Astrocyte (in vitro differentiated cells and primary cell): ENCODE data around the gene GNAO1. TPM values are rescaled to one million over a fixed set of nuclear protein-coding genes. Genes with fewer than 3 reads are reported as not detected.

Experiments used
- DNase-seq: peaks from one replicate; pipeline ENCODE4 v3.0.0-alpha.2; 2010; ENCODE audit warnings: low read depth
- FAIRE-seq: peaks from 2 replicates; lab custom pipeline; 2011; peaks lifted over from hg19 to GRCh38; lab: Jason Lieb, UNC
- H2AFZ ChIP-seq: 2 replicates; pipeline ENCODE4 v1.6.0; 2012; ENCODE audit warnings: low read depth, low read length, inconsistent platforms
- H3K27ac ChIP-seq: 2 replicates; pipeline ENCODE4 v1.5.1; 2011; ENCODE audit warnings: low read depth, low read length, inconsistent platforms
- H3K27me3 ChIP-seq: 2 replicates; pipeline ENCODE4 v1.6.0; 2011; ENCODE audit warnings: low read length, inconsistent platforms; ENCODE audit not compliant: insufficient read depth
- H3K36me3 ChIP-seq: 2 replicates; pipeline ENCODE4 v1.5.1; 2011; ENCODE audit warnings: low read length, inconsistent platforms; ENCODE audit not compliant: insufficient read depth
- H3K4me1 ChIP-seq: 2 replicates; pipeline ENCODE4 v1.5.1; 2011; ENCODE audit warnings: low read length, inconsistent platforms; ENCODE audit not compliant: insufficient read depth
- H3K4me2 ChIP-seq: 2 replicates; pipeline ENCODE4 v1.6.0; 2012; ENCODE audit warnings: low read length, inconsistent platforms
- H3K4me3 ChIP-seq: 2 replicates; pipeline ENCODE4 v1.5.1; 2011; ENCODE audit warnings: low read depth, mild to moderate bottlenecking, low read length, inconsistent platforms; ENCODE audit not compliant: insufficient read depth
- H3K79me2 ChIP-seq: 2 replicates; pipeline ENCODE4 v1.6.0; 2012; ENCODE audit warnings: mild to moderate bottlenecking, low read length, inconsistent platforms; ENCODE audit not compliant: insufficient read depth
- H3K9ac ChIP-seq: 2 replicates; pipeline ENCODE4 v1.6.0; 2012; ENCODE audit warnings: mild to moderate bottlenecking, low read length, inconsistent platforms
- H3K9me3 ChIP-seq: 2 replicates; pipeline ENCODE4 v1.5.1; 2012; ENCODE audit warnings: low read depth, mild to moderate bottlenecking, low read length, inconsistent platforms; ENCODE audit not compliant: insufficient read depth
- H4K20me1 ChIP-seq: 2 replicates; pipeline ENCODE4 v1.6.0; 2012; ENCODE audit warnings: low read length, inconsistent platforms; ENCODE audit not compliant: insufficient read depth
- H3K27ac Mint-ChIP-seq: one replicate; pipeline ENCODE4 v1.8.0; 2021; ENCODE audit warnings: mild to moderate bottlenecking, mixed read lengths; ENCODE audit not compliant: unreplicated experiment
- H3K27me3 Mint-ChIP-seq: one replicate; pipeline ENCODE4 v1.8.0; 2021; ENCODE audit warnings: low read depth, mixed read lengths; ENCODE audit not compliant: unreplicated experiment
- H3K36me3 Mint-ChIP-seq: one replicate; pipeline ENCODE4 v1.8.0; 2021; ENCODE audit warnings: low read depth, mixed read lengths; ENCODE audit not compliant: unreplicated experiment
- H3K4me1 Mint-ChIP-seq: one replicate; pipeline ENCODE4 v1.8.0; 2021; ENCODE audit warnings: low read depth, mixed read lengths; ENCODE audit not compliant: unreplicated experiment
- H3K4me3 Mint-ChIP-seq: one replicate; pipeline ENCODE4 v1.8.0; 2021; ENCODE audit warnings: mild to moderate bottlenecking, moderate library complexity, mixed read lengths; ENCODE audit not compliant: unreplicated experiment
- H3K9me3 Mint-ChIP-seq: one replicate; pipeline ENCODE4 v1.8.0; 2021; ENCODE audit warnings: mild to moderate bottlenecking, mixed read lengths; ENCODE audit not compliant: unreplicated experiment
- EZH2 ChIP-seq: IDR thresholded peaks from 2 replicates; pipeline ENCODE4 v1.6.1; 2012; ENCODE audit warnings: mild to moderate bottlenecking, low read length, inconsistent platforms; ENCODE audit not compliant: insufficient read depth
- total RNA-seq: library from RNA; stranded (reverse); gene quantifications from 2 replicates; pipeline ENCODE4 v1.2.1, GENCODE V29; 2021
- TF ChIP-seq, protein P1 (sequence below): IDR thresholded peaks from 2 replicates; pipeline ENCODE4 v1.5.1; 2011; ENCODE audit warnings: low read depth, mild to moderate bottlenecking, inconsistent platforms, low read length, moderate library complexity; ENCODE audit not compliant: insufficient read depth

Gene GNAO1
- total RNA-seq, 1 donor from 2014 or later = 1.7 TPM

DNA sequence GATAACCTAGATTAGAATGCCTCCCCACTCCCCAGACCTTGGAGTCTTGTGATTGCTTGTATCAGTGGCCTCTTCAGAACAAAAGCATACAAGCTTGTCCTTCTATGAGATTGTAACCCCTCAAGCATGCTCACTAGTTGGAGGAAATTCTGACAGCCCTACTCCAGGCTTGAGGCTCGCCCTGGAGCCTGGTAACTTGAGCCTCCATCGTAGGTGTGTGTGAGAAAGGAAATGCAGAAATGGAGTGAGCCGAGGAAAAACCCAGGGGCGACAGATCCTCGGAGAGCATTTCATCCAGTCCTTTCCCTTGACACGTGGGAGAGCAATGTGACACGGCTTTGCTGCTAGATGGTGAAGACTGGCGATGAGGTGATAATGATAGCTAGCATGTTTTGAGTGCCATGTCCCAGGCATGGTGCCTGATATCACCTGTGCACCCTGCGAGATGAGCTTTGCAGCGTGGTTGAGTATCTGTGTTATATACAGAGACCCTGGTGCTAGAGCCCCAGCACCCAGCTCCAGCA lies 31.2 kb downstream of the GNAO1 start:
- Mint-ChIP-seq H3K36me3 (no peaks in the 10 kb centered on the region), H3K4me1 (no peaks in the 10 kb centered on the region), H3K27ac (no peak overlapping the region), H3K27me3 (peaks cover 35% of the 10 kb centered on the region), H3K9me3 (peaks cover 2% of the 10 kb centered on the region), H3K4me3 (no peak overlapping the region)
- no peak overlapping the region for H3K4me2 ChIP-seq
- TF ChIP-seq EZH2 = no peak
- TF ChIP-seq, protein P1, sequence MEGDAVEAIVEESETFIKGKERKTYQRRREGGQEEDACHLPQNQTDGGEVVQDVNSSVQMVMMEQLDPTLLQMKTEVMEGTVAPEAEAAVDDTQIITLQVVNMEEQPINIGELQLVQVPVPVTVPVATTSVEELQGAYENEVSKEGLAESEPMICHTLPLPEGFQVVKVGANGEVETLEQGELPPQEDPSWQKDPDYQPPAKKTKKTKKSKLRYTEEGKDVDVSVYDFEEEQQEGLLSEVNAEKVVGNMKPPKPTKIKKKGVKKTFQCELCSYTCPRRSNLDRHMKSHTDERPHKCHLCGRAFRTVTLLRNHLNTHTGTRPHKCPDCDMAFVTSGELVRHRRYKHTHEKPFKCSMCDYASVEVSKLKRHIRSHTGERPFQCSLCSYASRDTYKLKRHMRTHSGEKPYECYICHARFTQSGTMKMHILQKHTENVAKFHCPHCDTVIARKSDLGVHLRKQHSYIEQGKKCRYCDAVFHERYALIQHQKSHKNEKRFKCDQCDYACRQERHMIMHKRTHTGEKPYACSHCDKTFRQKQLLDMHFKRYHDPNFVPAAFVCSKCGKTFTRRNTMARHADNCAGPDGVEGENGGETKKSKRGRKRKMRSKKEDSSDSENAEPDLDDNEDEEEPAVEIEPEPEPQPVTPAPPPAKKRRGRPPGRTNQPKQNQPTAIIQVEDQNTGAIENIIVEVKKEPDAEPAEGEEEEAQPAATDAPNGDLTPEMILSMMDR = no peak
- H4K20me1 ChIP-seq = no peaks in the 10 kb centered on the region
- no peaks in the 10 kb centered on the region for H3K4me1 ChIP-seq
- DNase-seq (no peak), FAIRE-seq (no peak)
- H3K9me3 ChIP-seq = no peaks in the 10 kb centered on the region
- no peaks in the 10 kb centered on the region for H3K79me2 ChIP-seq
- no peak overlapping the region for H3K4me3 ChIP-seq
- H3K27ac ChIP-seq = no peak overlapping the region
- H3K27me3 ChIP-seq = no peaks in the 10 kb centered on the region
- no peak overlapping the region for H3K9ac ChIP-seq
- no peaks in the 10 kb centered on the region for H3K36me3 ChIP-seq
- no peak overlapping the region for H2AFZ ChIP-seq

DNA sequence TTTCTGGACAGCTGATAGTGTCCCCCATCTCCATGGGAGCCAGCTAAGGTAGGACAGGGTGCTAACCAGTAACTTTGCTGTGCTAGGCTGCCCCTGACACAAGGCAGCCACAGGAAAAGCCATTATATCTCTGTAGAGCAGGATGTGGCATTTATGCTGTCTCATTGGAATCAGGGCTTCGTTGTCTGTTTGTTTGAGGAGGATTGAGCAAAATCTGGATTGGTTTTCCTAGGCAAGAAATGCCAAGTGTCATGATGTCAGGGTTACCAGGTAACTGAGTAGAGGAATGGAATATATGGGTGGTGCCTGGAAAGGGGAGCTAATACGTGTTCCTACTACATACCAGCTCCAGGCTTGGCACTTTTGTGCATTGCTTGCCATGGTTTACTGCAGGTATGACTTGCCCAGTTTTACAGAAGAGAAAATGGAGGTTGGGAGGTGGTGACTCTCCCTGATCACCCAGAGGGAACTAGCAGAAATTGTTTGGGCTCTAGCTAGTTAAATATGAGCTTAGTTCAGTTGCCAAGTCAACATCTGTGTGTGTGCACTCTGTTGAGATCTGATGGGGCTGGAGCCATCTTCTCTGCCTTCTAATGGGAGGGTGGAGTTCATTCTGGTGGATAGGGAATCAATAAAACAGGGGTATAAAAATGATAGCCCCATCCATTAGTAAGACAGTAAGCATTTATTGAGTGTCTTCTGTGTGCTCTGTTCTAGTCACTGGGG lies 33.9 kb downstream of the GNAO1 start:
- Mint-ChIP-seq H3K4me3 (no peak overlapping the region), H3K4me1 (no peaks in the 10 kb centered on the region), H3K36me3 (no peaks in the 10 kb centered on the region), H3K9me3 (peaks cover 2% of the 10 kb centered on the region), H3K27ac (no peak overlapping the region), H3K27me3 (peaks cover 32% of the 10 kb centered on the region)
- Histone ChIP-seq H3K9me3 (no peaks in the 10 kb centered on the region), H3K4me2 (no peak overlapping the region), H3K36me3 (no peaks in the 10 kb centered on the region), H3K79me2 (no peaks in the 10 kb centered on the region), H3K27ac (no peak overlapping the region), H3K27me3 (no peaks in the 10 kb centered on the region), H4K20me1 (no peaks in the 10 kb centered on the region), H2AFZ (no peak overlapping the region), H3K4me3 (no peak overlapping the region), H3K9ac (no peak overlapping the region), H3K4me1 (no peaks in the 10 kb centered on the region)
- no peak for TF ChIP-seq EZH2
- TF ChIP-seq, protein P1 = no peak
- DNase-seq = no peak
- no peak for FAIRE-seq

DNA sequence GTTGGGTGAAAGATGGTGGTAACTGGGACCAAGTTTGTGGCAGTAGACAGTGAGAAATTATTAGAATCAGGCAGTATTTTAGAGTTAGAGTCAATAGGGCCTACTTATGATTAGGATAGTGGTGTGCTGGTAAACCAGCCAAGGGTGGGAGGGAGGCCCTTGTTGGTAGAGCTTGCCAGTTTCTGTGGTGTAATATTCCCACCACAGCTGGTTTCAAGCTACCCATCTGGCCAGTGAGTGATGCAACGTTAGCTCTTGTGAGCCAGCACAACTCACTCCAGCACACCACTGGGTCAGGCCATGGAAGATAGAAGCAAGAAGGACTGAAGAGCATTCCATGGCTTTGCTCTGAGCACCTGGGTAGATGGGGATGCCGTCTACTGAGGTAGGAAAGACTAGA lies 34.9 kb downstream of the GNAO1 start:
- H3K36me3 Mint-ChIP-seq = no peaks in the 10 kb centered on the region
- no peak overlapping the region for H3K4me2 ChIP-seq
- H3K9me3 Mint-ChIP-seq = peaks cover 2% of the 10 kb centered on the region
- no peaks in the 10 kb centered on the region for H3K36me3 ChIP-seq
- no peak for DNase-seq
- H3K4me1 Mint-ChIP-seq = no peaks in the 10 kb centered on the region
- H3K9ac ChIP-seq = no peak overlapping the region
- peaks cover 35% of the 10 kb centered on the region for H3K27me3 Mint-ChIP-seq
- H3K4me3 ChIP-seq = no peak overlapping the region
- no peak overlapping the region for H3K27ac Mint-ChIP-seq
- no peaks in the 10 kb centered on the region for H3K27me3 ChIP-seq
- H3K27ac ChIP-seq = no peak overlapping the region
- no peaks in the 10 kb centered on the region for H3K4me1 ChIP-seq
- H4K20me1 ChIP-seq = no peaks in the 10 kb centered on the region
- no peaks in the 10 kb centered on the region for H3K79me2 ChIP-seq
- TF ChIP-seq, protein P1 = no peak
- TF ChIP-seq EZH2 = no peak
- no peak for FAIRE-seq
- no peaks in the 10 kb centered on the region for H3K9me3 ChIP-seq
- H3K4me3 Mint-ChIP-seq = no peak overlapping the region
- H2AFZ ChIP-seq = no peak overlapping the region
